Osteoblast (primary cell): ENCODE data around the gene MED25. TPM values are rescaled to one million over a fixed set of nuclear protein-coding genes. Genes with fewer than 3 reads are reported as not detected.

ENCODE experiments used
- DNase-seq: peaks from one replicate; pipeline ENCODE4 v3.0.0; 2011; ENCODE audit warnings: low spot score, mixed read lengths; ENCODE audit not compliant: insufficient read length; ENCODE audit errors: missing footprints
- H2AFZ ChIP-seq: 2 replicates; pipeline ENCODE4 v1.6.0; 2011; ENCODE audit warnings: mild to moderate bottlenecking, low read length
- H3K27ac ChIP-seq: 2 replicates; pipeline ENCODE4 v1.5.1; 2011; ENCODE audit warnings: mild to moderate bottlenecking, low read depth, low read length, moderate library complexity
- H3K27me3 ChIP-seq: 2 replicates; pipeline ENCODE4 v1.6.0; 2012; ENCODE audit warnings: mild to moderate bottlenecking, control low read depth, inconsistent platforms, low read length, moderate library complexity; ENCODE audit not compliant: insufficient read depth
- H3K36me3 ChIP-seq: 2 replicates; pipeline ENCODE4 v1.5.1; 2011; ENCODE audit warnings: mild to moderate bottlenecking, low read length, control low read depth, moderate library complexity; ENCODE audit not compliant: insufficient read depth
- H3K4me1 ChIP-seq: 2 replicates; pipeline ENCODE4 v1.5.1; 2011; ENCODE audit warnings: mild to moderate bottlenecking, low read length, control low read depth, moderate library complexity; ENCODE audit not compliant: insufficient read depth
- H3K4me2 ChIP-seq: 2 replicates; pipeline ENCODE4 v1.6.0; 2011; ENCODE audit warnings: mild to moderate bottlenecking, low read length; ENCODE audit not compliant: insufficient read depth
- H3K4me3 ChIP-seq: fragments of 200-600 bp; sonication (generic); 3 replicates; pipeline ENCODE4 v1.5.1; 2012; ENCODE audit warnings: mild to moderate bottlenecking, low read length, inconsistent platforms; ENCODE audit not compliant: insufficient read depth
- H3K79me2 ChIP-seq: 2 replicates; pipeline ENCODE4 v1.6.0; 2012; ENCODE audit warnings: mild to moderate bottlenecking, low read length, control low read depth, inconsistent platforms; ENCODE audit not compliant: insufficient read depth
- H3K9me3 ChIP-seq: 2 replicates; pipeline ENCODE4 v1.5.1; 2011; ENCODE audit warnings: low read depth, low read length, control low read depth
- H4K20me1 ChIP-seq: 2 replicates; pipeline ENCODE4 v1.6.0; 2012; ENCODE audit warnings: mild to moderate bottlenecking, low read length, control low read depth; ENCODE audit not compliant: insufficient read depth
- total RNA-seq: library from RNA; depleted of rRNA; stranded (reverse); fragments of >200 nt; gene quantifications from 2 replicates; pipeline ENCODE4 v1.2.3, GENCODE V29; 2012
- TF ChIP-seq, protein P1 (sequence below): IDR thresholded peaks from 2 replicates; pipeline ENCODE4 v1.5.1; 2011; ENCODE audit warnings: mild to moderate bottlenecking, low read depth, low read length, moderate library complexity; ENCODE audit errors: extremely low read depth

The MED25 gene
- total RNA-seq, 1 donor: 19.5 TPM

DNA sequence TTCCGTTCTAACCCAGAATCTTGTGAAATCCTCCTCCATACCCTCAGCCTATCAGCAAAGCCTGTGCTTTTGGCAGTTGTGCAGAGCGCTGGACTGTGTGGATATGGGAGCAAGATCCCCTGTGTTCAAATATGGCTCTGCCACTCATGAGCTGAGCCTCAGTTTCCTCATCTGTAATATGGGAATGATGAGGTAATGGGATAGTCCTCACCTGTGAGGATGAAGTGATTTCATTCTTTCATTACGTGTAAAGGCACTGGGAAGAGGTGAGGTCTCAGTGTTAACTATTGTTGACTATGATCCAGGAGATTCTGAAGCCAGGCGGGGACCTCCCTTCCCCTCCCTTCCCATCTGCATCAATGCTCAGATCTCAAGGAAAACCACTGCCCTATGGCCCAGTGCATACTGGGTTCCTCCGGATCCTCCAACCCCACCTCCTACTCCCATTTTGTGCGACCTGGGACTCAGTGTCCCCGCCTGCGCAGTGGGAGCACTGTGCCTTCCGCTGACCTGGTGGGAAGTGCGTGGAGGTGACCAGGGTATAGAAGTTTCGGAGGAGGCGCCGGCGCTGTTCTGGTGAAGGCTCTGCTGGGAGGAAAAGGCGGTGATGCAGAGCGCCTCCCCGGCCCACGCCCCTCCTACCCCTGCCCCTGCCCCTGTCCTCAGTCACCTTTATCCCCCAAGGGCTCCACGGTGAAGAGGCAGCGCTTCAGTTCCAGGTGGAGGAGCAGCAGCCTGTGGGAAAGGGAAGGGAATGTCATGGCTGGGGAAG lies 10.0 kb upstream of the MED25 start:
- Histone ChIP-seq H3K9me3 (no peaks in the 10 kb centered on the region), H3K4me3 (peak overlapping the region; percentile 86), H3K4me1 (peaks cover 9% of the 10 kb centered on the region), H3K36me3 (peaks cover 30% of the 10 kb centered on the region), H2AFZ (no peak overlapping the region), H4K20me1 (peaks cover 2% of the 10 kb centered on the region), H3K27me3 (no peaks in the 10 kb centered on the region), H3K27ac (no peak overlapping the region), H3K4me2 (peak overlapping the region; percentile 89), H3K79me2 (no peaks in the 10 kb centered on the region)
- peak; percentile 42 for DNase-seq
- TF ChIP-seq, protein P1, sequence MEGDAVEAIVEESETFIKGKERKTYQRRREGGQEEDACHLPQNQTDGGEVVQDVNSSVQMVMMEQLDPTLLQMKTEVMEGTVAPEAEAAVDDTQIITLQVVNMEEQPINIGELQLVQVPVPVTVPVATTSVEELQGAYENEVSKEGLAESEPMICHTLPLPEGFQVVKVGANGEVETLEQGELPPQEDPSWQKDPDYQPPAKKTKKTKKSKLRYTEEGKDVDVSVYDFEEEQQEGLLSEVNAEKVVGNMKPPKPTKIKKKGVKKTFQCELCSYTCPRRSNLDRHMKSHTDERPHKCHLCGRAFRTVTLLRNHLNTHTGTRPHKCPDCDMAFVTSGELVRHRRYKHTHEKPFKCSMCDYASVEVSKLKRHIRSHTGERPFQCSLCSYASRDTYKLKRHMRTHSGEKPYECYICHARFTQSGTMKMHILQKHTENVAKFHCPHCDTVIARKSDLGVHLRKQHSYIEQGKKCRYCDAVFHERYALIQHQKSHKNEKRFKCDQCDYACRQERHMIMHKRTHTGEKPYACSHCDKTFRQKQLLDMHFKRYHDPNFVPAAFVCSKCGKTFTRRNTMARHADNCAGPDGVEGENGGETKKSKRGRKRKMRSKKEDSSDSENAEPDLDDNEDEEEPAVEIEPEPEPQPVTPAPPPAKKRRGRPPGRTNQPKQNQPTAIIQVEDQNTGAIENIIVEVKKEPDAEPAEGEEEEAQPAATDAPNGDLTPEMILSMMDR: no peak

DNA sequence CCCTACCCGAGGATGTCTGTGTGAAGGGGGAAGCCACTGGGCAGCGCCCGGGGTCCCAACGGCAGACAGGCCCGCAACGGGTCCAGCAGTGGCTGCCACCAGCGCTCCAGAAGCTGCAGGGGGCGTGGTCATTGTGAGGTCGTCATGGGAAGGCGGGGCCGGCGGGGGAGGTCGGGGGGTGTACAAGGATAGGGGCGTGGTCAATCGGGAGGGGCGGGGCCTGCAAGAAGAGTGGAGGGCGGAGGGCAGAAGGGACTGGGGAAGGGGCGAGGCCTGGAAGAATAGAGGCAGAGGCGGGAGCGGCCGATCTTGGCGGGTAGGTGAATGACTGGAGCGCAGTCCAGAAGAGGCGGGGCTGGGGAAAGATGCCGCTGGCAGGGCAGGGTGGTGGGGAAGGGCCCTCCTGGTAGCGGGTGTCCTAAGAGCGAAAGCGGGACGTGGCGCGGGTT lies 9.4 kb upstream of the MED25 start:
- Histone ChIP-seq H3K36me3 (peaks cover 23% of the 10 kb centered on the region), H3K27ac (peak overlapping the region; percentile 26), H3K9me3 (no peaks in the 10 kb centered on the region), H4K20me1 (peaks cover 2% of the 10 kb centered on the region), H3K4me2 (peak overlapping the region; percentile 89), H2AFZ (peak overlapping the region; percentile 43), H3K79me2 (no peaks in the 10 kb centered on the region), H3K4me1 (peaks cover 10% of the 10 kb centered on the region), H3K27me3 (no peaks in the 10 kb centered on the region), H3K4me3 (peak overlapping the region; percentile 86)
- TF ChIP-seq, protein P1: no peak
- peak; percentile 99 for DNase-seq

DNA sequence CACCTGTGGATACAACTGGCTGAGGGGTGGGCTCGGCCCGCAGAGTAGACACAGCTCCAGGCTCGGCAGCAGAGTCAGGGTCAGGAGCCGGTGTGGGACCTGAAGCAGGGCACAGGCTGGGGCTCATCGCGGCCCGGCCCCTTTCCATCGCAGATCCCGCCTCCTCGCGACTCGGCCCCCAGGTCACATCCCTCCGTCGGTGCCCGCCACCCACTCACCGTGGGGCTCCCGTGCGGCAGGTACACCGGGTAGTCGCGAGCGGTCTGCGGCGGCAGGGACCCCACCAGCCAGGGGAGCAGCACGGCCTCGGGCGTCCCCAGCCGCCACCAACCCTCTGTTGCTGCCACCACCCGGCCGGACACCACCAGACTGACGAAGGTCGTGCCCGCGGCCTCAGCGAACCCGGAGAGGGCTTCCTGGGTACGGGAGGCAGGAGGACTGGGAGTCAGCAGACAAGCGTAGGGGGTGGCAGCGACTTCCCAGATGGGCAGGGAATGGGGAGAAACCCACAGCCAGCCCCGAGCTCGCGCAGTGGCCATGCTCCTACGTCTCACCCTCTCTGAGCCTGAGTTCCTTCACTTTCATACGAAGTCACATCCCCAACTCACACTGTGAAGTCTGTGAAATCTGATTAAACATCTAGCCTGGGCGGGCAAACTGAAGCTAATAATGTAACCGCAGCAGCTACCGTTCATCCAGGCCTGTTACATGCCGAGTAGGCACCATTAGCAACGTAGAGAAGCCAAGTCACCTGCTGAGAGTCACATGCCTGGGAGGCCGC lies 8.7 kb upstream of the MED25 start:
- H3K27ac ChIP-seq: peak overlapping the region; percentile 26
- no peaks in the 10 kb centered on the region for H3K79me2 ChIP-seq
- TF ChIP-seq, protein P1: no peak
- no peaks in the 10 kb centered on the region for H3K9me3 ChIP-seq
- H4K20me1 ChIP-seq: peaks cover 2% of the 10 kb centered on the region
- H3K4me3 ChIP-seq: peak overlapping the region; percentile 86
- peaks cover 20% of the 10 kb centered on the region for H3K36me3 ChIP-seq
- peak overlapping the region; percentile 89 for H3K4me2 ChIP-seq
- peaks cover 17% of the 10 kb centered on the region for H3K4me1 ChIP-seq
- H3K27me3 ChIP-seq: no peaks in the 10 kb centered on the region
- peak overlapping the region; percentile 43 for H2AFZ ChIP-seq
- peak; percentile 93 for DNase-seq

GRCh38 chr19:49809941-49810389 lies 8.1 kb upstream of the MED25 start:
- DNase-seq: peak; percentile 51
- H3K9me3 ChIP-seq: no peaks in the 10 kb centered on the region
- no peaks in the 10 kb centered on the region for H3K79me2 ChIP-seq
- H3K36me3 ChIP-seq: peaks cover 14% of the 10 kb centered on the region
- no peaks in the 10 kb centered on the region for H3K27me3 ChIP-seq
- TF ChIP-seq, protein P1: no peak
- H3K27ac ChIP-seq: no peak overlapping the region
- peak overlapping the region; percentile 43 for H2AFZ ChIP-seq
- H3K4me3 ChIP-seq: peak overlapping the region; percentile 86
- peak overlapping the region; percentile 89 for H3K4me2 ChIP-seq
- peaks cover 18% of the 10 kb centered on the region for H3K4me1 ChIP-seq
- H4K20me1 ChIP-seq: peaks cover 2% of the 10 kb centered on the region
